ENCODE results near the gene ONECUT2. TPM values are rescaled to one million over a fixed set of nuclear protein-coding genes. Genes with fewer than 3 reads are reported as not detected.

The ONECUT2 gene
- total and polyA plus RNA-seq, 11 donors: under 0.01 to 0.08 (median 0.05) TPM; not detected in 4

GRCh38 chr18:57498682-57499256 is 63.6 kb downstream of the ONECUT2 start:
- TF ChIP-seq CTCF (IDR thresholded peaks at IDR 0.05) (no peak), POLR2A (IDR thresholded peaks at IDR 0.05) (no peak)
- DNase-seq: no peak
- H3K36me3 ChIP-seq: no peaks in the 10 kb centered on the region
- H3K9me3 ChIP-seq: no peaks in the 10 kb centered on the region
- intact Hi-C loops (cut with DNase I): no loop called here
- no peak overlapping the region for H3K27ac ChIP-seq
- H3K27me3 ChIP-seq: no peaks in the 10 kb centered on the region
- 68 to 83% (median 76%) methylated on average over 4 to 5 of the region's 5 CpGs for WGBS, 4 donors
- H3K4me3 ChIP-seq: no peak overlapping the region
- H3K4me1 ChIP-seq: peaks cover 0 to 6% (median 0%) of the 10 kb centered on the region in 12 donors
- no peak for ATAC-seq

GRCh38 chr18:57502624-57503023 is 67.5 kb downstream of the ONECUT2 start:
- TF ChIP-seq CTCF (IDR thresholded peaks at IDR 0.05): no peak
- no peak for TF ChIP-seq POLR2A (IDR thresholded peaks at IDR 0.05)
- Histone ChIP-seq H3K4me3 (no peak overlapping the region), H3K27ac (no peak overlapping the region), H3K27me3 (peaks cover 0 to 1% (median 0%) of the 10 kb centered on the region in 9 donors), H3K9me3 (no peaks in the 10 kb centered on the region), H3K4me1 (peaks cover 0 to 2% (median 0%) of the 10 kb centered on the region in 12 donors), H3K36me3 (no peaks in the 10 kb centered on the region)
- DNase-seq (no peak), ATAC-seq (no peak)
- intact Hi-C loops (cut with DNase I): no loop called here
- WGBS, 4 donors: 67 to 69% (median 68%) methylated on average over 9 of the region's 9 CpGs

GRCh38 chr18:57505231-57505630 is 70.1 kb downstream of the ONECUT2 start:
- 29 to 51% (median 32%) methylated on average over 1 of the region's 1 CpG for WGBS, 4 donors
- no peak overlapping the region for H3K4me3 ChIP-seq
- no peaks in the 10 kb centered on the region for H3K36me3 ChIP-seq
- peaks cover 0 to 6% (median 0%) of the 10 kb centered on the region in 9 donors for H3K27me3 ChIP-seq
- no peak for ATAC-seq
- TF ChIP-seq CTCF (IDR thresholded peaks at IDR 0.05) (no peak), POLR2A (IDR thresholded peaks at IDR 0.05) (no peak)
- H3K4me1 ChIP-seq: no peaks in the 10 kb centered on the region
- DNase-seq: no peak
- no peak overlapping the region for H3K27ac ChIP-seq
- intact Hi-C loops (cut with DNase I): no loop called here
- no peaks in the 10 kb centered on the region for H3K9me3 ChIP-seq

GRCh38 chr18:57516056-57516455 is 80.9 kb downstream of the ONECUT2 start:
- Histone ChIP-seq H3K27ac (no peak overlapping the region), H3K4me3 (no peak overlapping the region), H3K36me3 (no peaks in the 10 kb centered on the region), H3K4me1 (no peaks in the 10 kb centered on the region), H3K9me3 (no peaks in the 10 kb centered on the region), H3K27me3 (peaks cover 0 to 6% (median 0%) of the 10 kb centered on the region in 9 donors)
- ATAC-seq (no peak), DNase-seq (no peak)
- intact Hi-C loops (cut with DNase I): no loop called here
- no peak for TF ChIP-seq CTCF (IDR thresholded peaks at IDR 0.05)
- no peak for TF ChIP-seq POLR2A (IDR thresholded peaks at IDR 0.05)
- WGBS, 4 donors: 55 to 62% (median 59%) methylated on average over 6 of the region's 6 CpGs

Data from heart left ventricle (tissue), 16 donors.